UCSD-AML1 (cell line): Measurements from ENCODE around the gene SLC25A17.
"Not testable (repeated sequence)": the region's sequence is repeated elsewhere in the genome, so short reads cannot be mapped to it uniquely, and the experiment has no call there.

Source experiments
- DNase-seq: peaks from one replicate; lab custom pipeline; 2025; ENCODE audit not compliant: unreplicated experiment; lab: John Stamatoyannopoulos, UW

The SLC25A17 gene

DNA sequence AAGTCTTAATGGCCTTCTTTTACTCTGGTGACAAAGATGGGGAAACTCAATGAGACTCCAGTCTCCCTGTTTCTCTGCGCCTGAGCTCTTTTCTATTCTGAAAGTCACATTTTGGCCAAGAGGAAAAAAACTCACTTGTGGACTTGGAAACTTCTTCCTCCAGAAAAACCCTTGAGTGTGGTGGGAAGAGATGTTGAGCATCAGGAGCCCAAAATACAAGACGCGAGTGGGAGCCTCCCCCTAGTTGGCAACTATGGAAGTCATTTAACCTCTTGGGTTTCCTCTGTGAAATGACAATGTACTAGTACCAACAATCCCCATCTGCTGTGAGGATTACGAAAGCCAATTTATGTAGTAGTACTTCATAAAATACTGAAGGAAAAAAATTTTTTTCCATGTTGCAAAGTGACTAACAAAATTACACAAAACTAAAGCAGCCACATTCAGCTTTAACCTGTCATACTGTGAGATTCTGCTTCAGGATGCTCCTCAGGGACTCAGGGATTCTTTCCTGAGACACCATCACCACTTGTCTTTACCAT lies 524 bp upstream of the SLC25A17 start:
- DNase-seq, result no peak

DNA sequence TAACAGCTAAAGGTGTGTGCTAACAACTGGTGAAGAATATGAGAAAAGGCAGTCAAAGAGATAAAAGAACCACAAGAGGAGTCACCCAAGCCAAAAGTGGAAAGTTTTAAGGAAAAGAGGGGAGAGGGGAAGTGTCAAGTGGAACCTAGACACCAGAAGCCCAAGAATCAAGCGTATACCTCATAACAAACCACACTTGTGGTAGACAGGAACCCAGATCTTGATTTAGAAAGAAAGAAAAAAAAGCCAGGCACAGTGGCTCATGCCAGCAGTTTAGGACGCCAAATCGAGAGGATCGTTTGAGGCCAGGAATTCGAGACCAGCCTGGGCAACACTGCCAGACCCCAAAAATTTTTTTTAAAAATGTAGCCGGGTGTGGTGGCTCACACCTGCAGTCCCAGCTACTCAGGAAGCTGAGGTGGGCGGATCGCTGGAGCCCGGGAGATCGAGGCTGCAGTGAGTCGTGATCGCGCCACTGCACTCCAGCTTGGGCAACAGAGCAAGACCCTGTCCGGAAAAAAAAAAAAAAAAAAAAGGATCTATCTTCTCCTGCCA lies 877 bp downstream of the SLC25A17 start:
- no peak for DNase-seq

DNA sequence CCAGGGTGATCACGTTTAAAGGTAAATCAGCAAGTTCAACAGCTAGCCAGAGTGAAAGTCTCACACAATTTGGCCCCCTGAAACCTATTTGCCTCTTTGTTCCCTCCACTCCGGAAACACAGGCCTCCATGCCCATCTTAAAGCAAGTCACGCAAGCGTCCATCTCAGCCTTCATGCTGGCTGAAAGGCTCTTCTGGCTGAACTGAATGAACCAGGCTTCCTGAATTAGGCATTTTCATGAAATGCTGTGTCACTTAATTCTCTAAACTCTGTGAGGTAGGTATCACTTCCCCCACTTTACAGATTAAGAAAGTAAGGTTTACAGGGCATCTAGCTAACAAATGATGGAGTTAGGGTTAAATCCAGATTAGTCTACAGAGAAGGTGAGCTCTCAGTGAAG lies 1.4 kb downstream of the SLC25A17 start:
- DNase-seq, result no peak

GRCh38 chr22:40813912-40814315 lies 5.2 kb downstream of the SLC25A17 start:
- no peak for DNase-seq

DNA sequence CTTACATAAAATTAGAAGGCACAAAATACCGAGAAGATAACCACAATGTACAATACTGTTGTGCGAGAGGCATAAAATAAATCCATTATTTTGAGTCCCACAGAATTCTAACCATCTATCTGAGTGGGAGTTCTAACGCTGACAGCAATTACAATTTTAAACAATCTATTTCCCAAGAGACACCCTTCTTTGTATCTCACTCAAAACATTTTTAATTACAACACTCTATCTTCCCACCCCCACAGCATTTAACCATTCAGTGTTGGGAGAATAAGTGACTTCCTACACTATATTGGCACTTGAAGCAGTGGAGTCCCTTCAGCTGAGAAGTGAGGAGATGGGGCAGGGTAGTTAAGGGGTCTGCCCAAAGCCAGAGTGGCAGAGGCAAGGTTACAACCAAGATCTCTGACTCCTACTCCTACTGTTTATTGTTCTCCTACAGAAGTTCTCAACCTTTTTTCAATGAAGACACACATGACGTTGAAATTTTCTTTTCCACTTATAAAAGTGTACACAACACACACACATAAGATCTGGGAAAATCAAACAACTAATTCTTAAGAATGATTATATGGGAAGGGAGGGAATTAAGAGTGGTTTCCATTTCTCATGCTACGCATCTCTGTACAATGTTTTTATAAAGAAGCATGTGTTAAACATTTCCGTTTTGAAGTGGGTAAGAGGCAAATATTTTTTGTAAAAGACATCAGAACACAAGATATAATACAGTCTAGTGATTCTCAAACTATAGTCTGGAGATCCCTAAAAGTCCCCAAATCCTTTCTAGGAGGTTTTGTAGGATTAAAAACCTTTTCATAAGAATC lies 10.9 kb downstream of the SLC25A17 start:
- DNase-seq, result no peak

DNA sequence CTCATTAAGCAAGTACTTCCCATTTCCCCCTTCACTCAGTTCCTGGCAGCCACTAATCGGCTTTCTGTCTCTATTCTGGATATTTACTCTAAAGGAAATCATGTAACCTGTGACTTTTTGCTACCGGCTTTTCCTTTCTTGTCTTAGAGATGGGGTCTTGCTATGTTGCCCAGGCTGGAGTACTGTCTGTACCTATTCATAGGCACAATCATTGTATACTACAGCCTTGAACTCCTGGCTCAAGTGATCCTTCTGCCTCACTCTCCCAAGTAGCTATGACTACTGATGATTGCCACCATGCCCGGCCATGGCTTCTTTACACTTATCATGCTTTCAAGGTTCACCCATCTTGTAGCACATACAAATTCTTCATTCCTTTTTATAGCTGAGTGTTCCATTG lies 12.4 kb downstream of the SLC25A17 start:
- DNase-seq, result no peak

DNA sequence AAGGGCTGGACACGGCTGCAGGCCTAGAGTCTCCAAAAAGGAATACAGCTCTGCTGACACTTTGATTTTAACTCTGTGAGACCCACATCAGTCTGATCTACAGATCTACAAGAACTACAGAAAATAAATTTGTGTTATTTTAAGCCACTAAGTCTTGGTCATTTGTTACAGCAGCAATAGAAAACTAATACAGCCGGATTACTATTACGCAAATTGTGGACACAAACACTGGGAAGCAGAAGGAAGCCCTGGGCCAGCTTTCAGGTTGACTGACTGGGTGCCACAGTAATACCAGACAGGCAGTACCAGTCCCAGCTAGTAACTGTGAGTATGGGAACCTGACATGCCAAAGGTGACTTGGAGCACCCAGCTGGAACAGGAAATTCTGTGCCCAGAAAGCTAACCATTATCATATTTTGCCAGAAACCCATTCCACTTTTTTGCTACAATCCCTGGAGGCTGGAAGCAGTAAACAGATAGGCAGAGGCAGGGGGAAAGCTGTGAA lies 13.4 kb downstream of the SLC25A17 start:
- DNase-seq, result no peak

DNA sequence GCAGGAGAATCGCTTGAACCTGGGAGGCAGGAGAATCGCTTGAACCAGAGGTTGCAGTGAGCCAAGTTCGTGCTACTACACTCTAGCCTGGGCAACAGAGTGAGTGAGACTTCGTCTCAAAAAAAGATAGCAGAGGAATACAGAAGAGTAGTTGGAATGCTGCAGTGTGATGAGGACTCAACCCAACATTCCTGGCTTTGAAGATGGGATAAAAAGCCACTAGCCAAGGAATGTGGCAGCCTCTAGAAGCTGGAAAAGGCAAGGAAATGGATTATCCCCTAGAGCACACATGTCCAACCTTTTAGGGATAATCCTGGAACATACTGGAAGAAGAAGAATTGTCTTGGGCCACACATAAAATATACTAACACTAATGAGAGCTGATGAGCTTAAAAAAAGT lies 13.9 kb downstream of the SLC25A17 start:
- DNase-seq, result no peak

DNA sequence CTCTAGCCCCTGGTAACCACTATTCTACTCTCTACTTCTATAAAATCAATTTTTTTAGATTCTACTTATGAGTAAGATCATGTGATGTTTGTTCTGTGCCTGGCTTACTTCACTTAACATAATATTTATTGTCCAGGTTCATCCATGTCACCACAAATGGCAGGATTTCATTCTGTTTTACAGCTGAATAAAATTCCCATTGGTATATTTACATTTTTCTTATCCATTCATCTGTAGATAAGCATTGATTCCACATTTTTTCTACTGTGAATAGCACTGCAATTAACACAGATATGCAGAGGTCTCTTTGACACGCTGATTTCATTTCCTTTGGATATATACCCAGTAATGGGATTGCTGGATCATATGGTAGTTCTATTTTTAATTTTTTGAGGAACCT lies 15.8 kb downstream of the SLC25A17 start:
- DNase-seq, result no peak

DNA sequence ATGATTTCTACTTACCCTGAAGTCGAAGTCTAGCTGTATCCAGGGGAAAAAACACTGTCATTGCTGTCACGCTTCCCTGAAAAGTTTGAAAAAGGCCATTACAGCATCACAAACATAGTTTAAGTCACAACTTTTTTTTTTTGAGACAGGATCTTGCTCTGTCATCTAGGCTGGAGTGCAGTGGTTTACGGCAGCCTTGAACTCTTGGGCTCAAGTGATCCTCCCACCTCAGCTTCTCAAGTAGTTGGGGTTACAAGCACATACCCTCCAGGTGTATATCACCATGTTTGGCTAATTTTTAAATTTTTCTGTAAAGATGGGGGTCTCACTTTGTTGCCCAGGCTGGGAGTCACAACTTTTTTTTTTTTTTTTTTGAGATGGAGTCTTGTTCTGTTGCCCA lies 20.1 kb downstream of the SLC25A17 start:
- DNase-seq, result no peak

DNA sequence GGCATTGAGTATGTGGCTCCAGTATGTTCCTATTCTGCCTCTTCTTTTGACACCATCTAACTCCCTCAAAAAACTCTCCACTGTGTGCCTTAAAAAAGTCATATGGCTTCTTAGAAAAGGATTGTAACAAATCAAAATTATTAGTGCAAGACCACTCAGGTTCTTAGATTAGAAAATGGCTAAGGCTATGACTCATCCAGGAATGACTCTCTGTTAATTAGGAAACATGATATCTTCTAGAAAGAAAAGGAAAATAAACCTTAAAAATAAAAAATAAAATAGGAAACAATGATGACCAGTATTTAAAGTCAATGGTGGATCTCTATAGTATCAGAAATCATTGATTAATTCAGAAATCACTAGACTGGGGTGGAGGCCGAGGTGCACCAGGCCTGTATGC lies 21.7 kb downstream of the SLC25A17 start:
- DNase-seq, result no peak

DNA sequence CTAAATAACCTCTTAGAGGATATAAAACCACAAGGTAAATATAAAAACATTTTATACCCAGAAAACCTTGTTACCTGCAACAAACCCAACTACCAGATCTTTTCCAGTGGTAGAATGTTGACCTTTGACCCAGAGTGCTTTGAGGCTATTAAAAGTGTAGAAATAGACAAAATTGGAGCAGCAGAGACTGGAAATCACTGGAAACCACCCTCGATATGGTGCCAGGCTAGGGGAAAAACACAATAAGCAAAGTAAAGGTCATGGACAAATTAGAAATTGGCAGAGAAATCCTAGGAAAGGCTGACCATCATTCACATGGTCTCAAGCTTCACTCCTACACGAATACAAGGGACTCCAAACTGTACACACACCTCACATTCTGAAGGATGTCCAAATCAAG lies 26.7 kb downstream of the SLC25A17 start:
- DNase-seq, result no peak

DNA sequence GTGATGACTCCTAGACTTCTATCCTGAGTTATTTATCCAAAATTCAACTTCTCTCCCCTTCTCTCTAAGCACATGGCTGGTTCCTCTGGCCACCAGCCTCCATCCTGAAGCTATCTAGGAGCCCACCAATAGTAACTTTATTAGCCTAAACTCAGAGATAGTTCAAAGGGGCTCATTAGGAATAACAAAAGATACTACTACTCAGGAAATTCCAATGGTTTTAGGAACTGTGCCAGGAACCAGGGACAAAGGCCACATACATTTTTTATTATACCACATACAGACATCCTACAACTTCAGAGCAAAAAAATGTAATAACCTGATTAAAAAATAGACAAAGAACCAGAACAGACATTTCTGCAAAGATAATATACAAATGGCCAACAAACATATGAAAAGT lies 27.9 kb downstream of the SLC25A17 start:
- DNase-seq, result no peak

DNA sequence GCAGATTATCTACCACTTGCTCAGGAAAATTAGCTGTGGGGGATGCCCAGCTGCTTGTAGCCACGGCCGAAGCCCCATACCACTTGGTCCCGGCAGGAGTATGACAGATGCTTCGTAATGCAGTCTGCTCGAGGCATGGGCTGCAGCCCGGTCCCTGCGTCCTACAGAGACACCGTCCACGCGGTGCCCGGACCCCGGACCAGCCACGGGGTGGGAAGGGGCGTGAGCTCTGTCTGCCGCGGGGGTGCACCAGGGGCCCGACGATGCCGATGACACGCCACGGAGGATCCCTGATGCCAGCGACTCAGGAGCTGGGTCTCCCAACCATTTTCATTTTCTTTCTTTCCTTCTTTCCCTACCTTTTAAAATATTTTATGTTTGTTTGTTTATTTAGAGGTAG lies 30.0 kb downstream of the SLC25A17 start:
- DNase-seq, result no peak

DNA sequence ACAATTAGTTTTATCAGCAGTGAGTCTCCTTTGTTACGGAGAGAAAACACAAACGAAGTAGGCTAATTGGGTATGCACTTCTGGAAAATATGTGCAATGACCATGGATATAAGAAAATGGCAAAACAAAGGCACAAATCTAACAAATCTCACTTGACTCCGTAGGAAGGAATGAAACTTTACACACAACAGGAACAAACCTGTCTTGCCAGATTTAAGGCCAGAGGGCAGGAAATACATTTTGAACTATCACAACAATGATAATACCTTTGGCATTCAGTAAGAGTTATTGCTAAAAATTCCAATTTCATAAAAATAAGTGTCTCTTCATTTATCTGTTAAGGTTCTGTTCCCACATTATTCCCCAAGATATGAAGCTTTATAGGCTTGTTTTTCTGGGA lies 36.6 kb downstream of the SLC25A17 start:
- no peak for DNase-seq

- not testable (repeated sequence) for DNase-seq
These were observed 37.4 kb downstream of the SLC25A17 start for GRCh38 chr22:40781749-40782148.

DNA sequence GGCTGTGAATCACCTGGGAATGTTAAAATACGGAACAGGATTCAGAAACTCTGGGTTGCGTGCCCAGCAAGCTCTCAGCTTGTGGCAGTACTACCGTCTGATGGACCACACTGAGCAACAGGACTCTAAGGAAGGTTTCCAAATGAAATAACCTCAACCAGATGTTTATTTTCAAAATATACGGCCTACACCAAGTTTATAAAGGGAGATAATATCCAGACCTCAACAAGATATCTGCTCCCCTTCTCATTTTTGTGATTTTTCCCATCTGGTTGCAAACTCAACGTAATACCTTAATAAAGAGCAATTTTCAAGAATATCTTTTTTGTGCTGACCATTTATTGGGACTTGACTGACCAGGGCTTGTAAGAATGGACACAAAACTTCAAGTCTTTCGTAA lies 49.4 kb downstream of the SLC25A17 start:
- no peak for DNase-seq

GRCh38 chr22:40768206-40768605 lies 50.9 kb downstream of the SLC25A17 start:
- DNase-seq, result no peak

DNA sequence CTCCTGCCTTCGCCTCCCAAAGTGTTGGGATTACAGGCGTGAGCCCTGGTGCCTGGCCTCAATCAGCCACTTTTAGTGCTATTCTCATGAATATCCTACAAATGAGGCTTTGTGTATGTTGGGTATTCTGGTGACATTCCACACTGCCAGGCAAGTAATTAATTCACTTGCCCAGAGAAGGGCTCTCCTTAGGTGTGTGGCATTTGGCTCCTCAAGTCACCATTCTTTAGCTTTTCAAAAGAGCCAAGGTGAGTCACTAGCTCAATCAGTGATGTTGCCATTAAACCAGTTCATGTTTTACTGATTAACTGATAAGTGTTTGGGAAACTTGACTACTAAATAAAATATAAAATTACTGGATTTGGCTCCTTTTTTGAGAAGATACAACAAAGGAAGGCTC lies 52.2 kb downstream of the SLC25A17 start:
- no peak for DNase-seq

DNA sequence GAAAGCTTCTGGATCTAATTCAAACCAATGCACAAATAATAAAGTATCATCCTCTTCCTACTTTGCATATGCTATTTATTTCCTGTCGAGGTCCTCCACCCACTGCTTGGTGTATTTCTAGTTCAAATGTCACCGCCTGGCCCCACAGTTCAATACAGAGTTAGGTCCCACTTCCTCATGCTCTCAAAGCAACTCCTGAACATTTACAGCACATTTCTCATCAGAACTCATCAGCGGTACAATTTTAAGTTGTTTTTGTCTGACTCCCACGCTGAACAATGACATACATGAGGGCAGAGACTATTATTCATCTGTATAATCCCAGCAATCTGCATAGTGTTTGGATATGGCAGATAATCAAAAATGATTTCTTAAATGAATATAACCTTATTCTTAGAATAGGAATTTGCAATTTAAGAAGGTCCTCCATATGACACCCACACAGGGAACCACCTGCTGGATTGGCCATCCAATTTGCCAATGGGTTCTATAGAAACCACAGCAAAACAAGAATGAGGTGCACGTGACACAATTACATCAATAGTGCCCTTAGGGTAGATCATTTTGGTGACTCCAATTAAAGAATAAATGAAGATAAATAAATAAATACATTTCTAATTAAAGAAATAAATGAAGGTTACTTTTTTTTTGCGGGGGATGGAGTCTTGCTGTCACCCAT lies 54.2 kb downstream of the SLC25A17 start:
- DNase-seq, result no peak

- no peak for DNase-seq
These were observed 59.8 kb downstream of the SLC25A17 start for GRCh38 chr22:40759294-40759840.

DNA sequence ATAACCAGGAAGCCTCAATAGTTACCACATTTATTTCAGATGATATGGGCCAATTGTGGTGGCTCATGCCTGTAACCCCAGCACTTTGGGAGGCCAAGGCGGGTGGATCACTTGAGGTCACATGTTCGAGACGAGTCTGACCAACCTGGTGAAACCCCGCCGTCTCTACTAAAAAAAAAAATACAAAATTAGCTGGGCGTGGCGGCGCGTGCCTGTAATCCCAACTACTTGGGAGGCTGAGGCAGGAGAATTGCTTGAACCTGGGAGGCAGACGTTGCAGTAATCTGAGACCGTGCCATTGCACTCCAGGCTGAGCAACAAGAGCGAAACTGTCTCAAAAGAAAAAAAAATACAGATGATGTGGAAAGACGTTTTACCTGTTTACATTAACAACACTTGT lies 60.3 kb downstream of the SLC25A17 start:
- not testable (repeated sequence) for DNase-seq
